GM10248 (cell line): ENCODE measurements around the gene PRKCA.

Source experiments
- CTCF ChIA-PET: fragments of 300-600 bp; sonication (Branson Sonifier 250); formaldehyde crosslinking; extraction: SDS; loops from one replicate; lab custom pipeline; 2021; ENCODE audit warnings: antibody characterized with exemption; lab: Yijun Ruan, JAX
- POLR2A ChIA-PET: fragments of 350-650 bp; sonication (Branson Sonifier 250); formaldehyde crosslinking; extraction: SDS; loops from one replicate; lab custom pipeline; 2020; ENCODE audit warnings: antibody characterized with exemption; lab: Yijun Ruan, JAX
- DNase-seq: peaks from one replicate; pipeline ENCODE4 v3.0.0; 2012; ENCODE audit errors: extremely low spot score
- CTCF ChIP-seq: IDR thresholded peaks from 2 replicates; pipeline ENCODE4 v1.5.1; 2012; ENCODE audit warnings: mild to moderate bottlenecking, low read depth; ENCODE audit errors: extremely low read depth, missing control alignments, control extremely low read depth

The PRKCA gene

GRCh38 chr17:66831383-66832210 is 529.2 kb downstream of the PRKCA start:
- CTCF ChIA-PET: no interaction called here
- POLR2A ChIA-PET: no interaction called here
- no peak for DNase-seq
- TF ChIP-seq CTCF: no peak

- no peak for TF ChIP-seq CTCF
- POLR2A ChIA-PET: no interaction called here
- CTCF ChIA-PET: no interaction called here
- no peak for DNase-seq
Observed at GRCh38 chr17:66833201-66833600, 530.8 kb downstream of the PRKCA start.

- no peak for TF ChIP-seq CTCF
- CTCF ChIA-PET: no interaction called here
- POLR2A ChIA-PET: no interaction called here
Observed at GRCh38 chr17:66834426-66834918, 532.1 kb downstream of the PRKCA start.

GRCh38 chr17:66834919-66835454 is 532.6 kb downstream of the PRKCA start, which contains the start of gene CACNG5:
CACNG5 (plus strand) TSS chr17:66835117; CDS start chr17:66877333, 42,216 bp downstream.
- CTCF ChIA-PET: no interaction called here
- TF ChIP-seq CTCF: no peak
- POLR2A ChIA-PET: no interaction called here
- DNase-seq: peak; percentile 31

More at GRCh38 chr17:66834426-66834918, 532.1 kb downstream of the PRKCA start:
- no peak for DNase-seq

- TF ChIP-seq CTCF: no peak
- CTCF ChIA-PET: interaction anchor here (1.5 kb wide), 1 partner anchor 23 kb away, joined by 5 read pairs; no protein-coding TSS in a partner anchor
- no peak for DNase-seq
- POLR2A ChIA-PET: no interaction called here
Observed at GRCh38 chr17:66835476-66835875, 533.1 kb downstream of the PRKCA start.

GRCh38 chr17:66836063-66837005 is 533.9 kb downstream of the PRKCA start:
- POLR2A ChIA-PET: no interaction called here
- TF ChIP-seq CTCF: no peak
- DNase-seq: no peak
- CTCF ChIA-PET: interaction anchor here (1.1 to 1.5 kb wide), 2 partner anchors 8 to 22 kb away, joined by 3 to 5 read pairs; no protein-coding TSS in a partner anchor
